HepG2 (cell line): ENCODE results near the gene SPACA6. TPM values are rescaled to one million over a fixed set of nuclear protein-coding genes. Genes with fewer than 3 reads are reported as not detected.

ENCODE experiments used
- HIVEP1 ChIP-seq: sonication (generic); formaldehyde crosslinking; IDR thresholded peaks from 2 replicates; pipeline ENCODE4 v1.4.0; 2020; ENCODE audit warnings: mild to moderate bottlenecking, missing genetic modification reagents
- HNRNPL ChIP-seq: fragments of 200-400 bp; formaldehyde crosslinking; IDR thresholded peaks from 2 replicates; pipeline ENCODE4 v1.6.1; 2017; ENCODE audit warnings: mild to moderate bottlenecking, low read depth, low read length
- KDM5B ChIP-seq: sonication (generic); formaldehyde crosslinking; IDR thresholded peaks from 2 replicates; pipeline ENCODE4 v1.4.0; 2020; ENCODE audit warnings: missing genetic modification reagents, mild to moderate bottlenecking, borderline replicate concordance
- MEF2D ChIP-seq: sonication (generic); formaldehyde crosslinking; IDR thresholded peaks from 2 replicates; pipeline ENCODE4 v1.5.1; 2020; ENCODE audit warnings: mild to moderate bottlenecking, missing genetic modification reagents
- NAIF1 ChIP-seq: sonication (generic); formaldehyde crosslinking; IDR thresholded peaks from 2 replicates; pipeline ENCODE4 v1.5.0; 2020; ENCODE audit warnings: mild to moderate bottlenecking, missing genetic modification reagents, borderline replicate concordance
- NR1H2 ChIP-seq: sonication (generic); formaldehyde crosslinking; IDR thresholded peaks from 2 replicates; pipeline ENCODE4 v1.8.1; 2022; ENCODE audit warnings: low read depth, missing genetic modification reagents, borderline replicate concordance
- PAF1 ChIP-seq: IDR thresholded peaks from 2 replicates; pipeline ENCODE4 v1.6.1; 2016; ENCODE audit warnings: missing genetic modification reagents, missing compliant biosample characterization
- RBFOX2 ChIP-seq: fragments of 200-400 bp; formaldehyde crosslinking; IDR thresholded peaks from 2 replicates; pipeline ENCODE4 v1.6.1; 2017; ENCODE audit warnings: low read depth, mild to moderate bottlenecking, low read length
- SNAI1 ChIP-seq: sonication (generic); formaldehyde crosslinking; IDR thresholded peaks from 2 replicates; pipeline ENCODE4 v1.5.0; 2020; ENCODE audit warnings: mild to moderate bottlenecking, missing genetic modification reagents, borderline replicate concordance
- TAF1 ChIP-seq: sonication (generic); formaldehyde crosslinking; IDR thresholded peaks from 2 replicates; pipeline ENCODE4 v1.4.0; 2020; ENCODE audit warnings: missing genetic modification reagents
- TEAD3 ChIP-seq: optimal IDR thresholded peaks from 2 replicates; pipeline ENCODE3; 2016; ENCODE audit warnings: borderline replicate concordance
- ZC3H13 ChIP-seq: sonication (generic); formaldehyde crosslinking; IDR thresholded peaks from 2 replicates; pipeline ENCODE4 v1.8.1; 2023; ENCODE audit warnings: mild to moderate bottlenecking, missing genetic modification reagents, moderate library complexity
- ZFP91 ChIP-seq: sonication (generic); formaldehyde crosslinking; IDR thresholded peaks from 2 replicates; pipeline ENCODE4 v1.9.0; 2022; ENCODE audit warnings: missing genetic modification reagents, mild to moderate bottlenecking, borderline replicate concordance
- ZNF234 ChIP-seq: sonication (generic); formaldehyde crosslinking; conservative IDR thresholded peaks from 2 replicates; pipeline ENCODE4 v1.5.1; 2020; ENCODE audit warnings: mild to moderate bottlenecking, missing genetic modification reagents
- ZNF263 ChIP-seq: sonication (generic); formaldehyde crosslinking; IDR thresholded peaks from 2 replicates; pipeline ENCODE4 v1.4.0; 2020; ENCODE audit warnings: missing genetic modification reagents
- ZNF749 ChIP-seq: sonication (generic); formaldehyde crosslinking; IDR thresholded peaks from 2 replicates; pipeline ENCODE4 v1.8.0; 2022; ENCODE audit warnings: mild to moderate bottlenecking, missing genetic modification reagents, moderate library complexity, borderline replicate concordance
- ZNF781 ChIP-seq: sonication (generic); formaldehyde crosslinking; IDR thresholded peaks from 2 replicates; pipeline ENCODE4 v1.5.1; 2020; ENCODE audit warnings: borderline replicate concordance, mild to moderate bottlenecking, missing genetic modification reagents; ENCODE audit errors: not compliant biosample characterization
- ZNF879 ChIP-seq: sonication (generic); formaldehyde crosslinking; IDR thresholded peaks from 2 replicates; pipeline ENCODE4 v1.8.1; 2023; ENCODE audit warnings: missing genetic modification reagents
- polyA plus RNA-seq, 8 experiments: library from polyadenylated mRNA; depleted of rRNA in 3 of 8; stranded (reverse) in 7 of 8; unstranded in 1 of 8; fragments of >200 nt; fragmentation: Illumina TruSeq in 4 of 8; extraction: Trizol in 4 of 8; gene quantifications; 2 replicates each; pipeline versions ENCODE4 v1.2.1 to v1.2.3, GENCODE V29; 2011 to 2016; ENCODE audit warnings: low read depth in 4 of 8, missing spikeins in 1 of 8, mixed read lengths in 1 of 8; ENCODE audit not compliant: insufficient read depth in 1 of 8
- total RNA-seq, 5 experiments: library from RNA; depleted of rRNA; stranded (reverse); fragments of >200 nt; fragmentation: Illumina TruSeq; extraction: Trizol; gene quantifications; 2 replicates each; pipeline ENCODE4 v1.2.3, GENCODE V29; 2016; ENCODE audit warnings: low read depth in 1 of 5
- TF ChIP-seq, protein P1 (sequence below): sonication (generic); formaldehyde crosslinking; IDR thresholded peaks from 2 replicates; pipeline ENCODE4 v1.5.1; 2020; ENCODE audit warnings: missing genetic modification reagents, mild to moderate bottlenecking, borderline replicate concordance
- TF ChIP-seq, protein P2 (sequence below): fragments of 450-650 bp; IDR thresholded peaks from 2 replicates; pipeline ENCODE4 v1.6.1; 2016
- TF ChIP-seq, protein P3 (sequence below): sonication (generic); formaldehyde crosslinking; IDR thresholded peaks from 2 replicates; pipeline ENCODE4 v1.5.0; 2020; ENCODE audit warnings: mild to moderate bottlenecking, missing genetic modification reagents

Gene SPACA6
- total and polyA plus RNA-seq, 2 of the 13 experiments (the other 11 are each of a cell fraction or from before 2014, with no cell fraction given) = 1.4 to 2.2 TPM

DNA sequence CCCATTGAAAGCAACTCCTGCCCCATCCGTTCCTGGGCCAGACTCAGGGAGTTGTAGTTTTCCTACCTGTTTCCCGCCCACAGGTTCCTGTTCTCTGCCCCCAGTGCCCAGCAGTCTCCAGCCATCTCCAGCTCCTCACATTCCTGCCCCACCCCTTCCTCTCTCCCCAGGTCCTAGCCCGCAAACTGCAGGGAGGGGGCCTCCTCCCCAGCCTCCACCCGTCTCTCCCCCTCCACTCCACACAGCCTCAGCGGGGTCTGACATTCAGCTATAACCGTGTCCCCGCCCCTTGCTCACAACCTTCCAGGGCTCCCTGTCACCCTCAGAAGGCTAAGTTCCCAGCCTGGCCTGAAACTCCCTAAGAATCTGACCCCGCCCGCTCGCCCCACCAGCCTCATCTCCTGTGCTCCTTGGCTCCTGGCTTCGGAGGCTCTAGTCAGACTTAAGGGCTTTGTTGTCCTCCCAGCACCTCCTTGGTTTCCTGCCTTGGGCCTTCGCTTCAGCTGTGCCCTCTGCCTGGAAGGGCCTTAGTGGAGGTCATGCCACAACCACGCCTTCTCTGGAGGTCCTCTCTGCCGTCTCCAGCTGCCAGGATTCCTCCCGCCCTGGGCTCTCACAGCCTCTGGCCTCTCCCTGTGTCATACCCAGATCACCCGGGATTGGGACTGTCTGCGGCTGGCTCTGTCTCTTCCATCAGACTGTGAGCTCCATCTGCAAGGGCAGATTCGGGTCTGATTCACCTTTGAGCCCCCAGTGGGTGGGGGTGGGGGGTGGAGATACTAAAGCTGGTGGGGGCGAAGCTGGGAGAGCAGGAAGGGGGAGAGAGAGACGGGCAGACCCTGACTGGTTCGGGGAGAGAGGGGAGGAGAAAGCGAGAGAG, 5.1 kb upstream of the SPACA6 start (continued):
- TF ChIP-seq ZNF234 (CRISPR knock-in tag) (no peak), ZNF749 (CRISPR knock-in tag) (no peak), MEF2D (CRISPR knock-in tag) (0 out of 2 replicates have a peak, but pooled peaks have one; percentile 22), TAF1 (CRISPR knock-in tag) (no peak), NAIF1 (no peak), KDM5B (CRISPR knock-in tag) (no peak), ZFP91 (CRISPR knock-in tag) (0 out of 2 replicates have a peak, but pooled peaks have one; percentile 26), HIVEP1 (CRISPR knock-in tag) (no peak), RBFOX2 (no peak), ZNF263 (CRISPR knock-in tag) (no peak), ZNF879 (no peak), SNAI1 (CRISPR knock-in tag) (no peak), ZC3H13 (CRISPR knock-in tag) (no peak), HNRNPL (no peak), ZNF781 (CRISPR knock-in tag) (no peak), PAF1 (CRISPR knock-in tag) (no peak), TEAD3 (CRISPR knock-in tag) (no peak), NR1H2 (CRISPR knock-in tag) (no peak)
- TF ChIP-seq, protein P1, sequence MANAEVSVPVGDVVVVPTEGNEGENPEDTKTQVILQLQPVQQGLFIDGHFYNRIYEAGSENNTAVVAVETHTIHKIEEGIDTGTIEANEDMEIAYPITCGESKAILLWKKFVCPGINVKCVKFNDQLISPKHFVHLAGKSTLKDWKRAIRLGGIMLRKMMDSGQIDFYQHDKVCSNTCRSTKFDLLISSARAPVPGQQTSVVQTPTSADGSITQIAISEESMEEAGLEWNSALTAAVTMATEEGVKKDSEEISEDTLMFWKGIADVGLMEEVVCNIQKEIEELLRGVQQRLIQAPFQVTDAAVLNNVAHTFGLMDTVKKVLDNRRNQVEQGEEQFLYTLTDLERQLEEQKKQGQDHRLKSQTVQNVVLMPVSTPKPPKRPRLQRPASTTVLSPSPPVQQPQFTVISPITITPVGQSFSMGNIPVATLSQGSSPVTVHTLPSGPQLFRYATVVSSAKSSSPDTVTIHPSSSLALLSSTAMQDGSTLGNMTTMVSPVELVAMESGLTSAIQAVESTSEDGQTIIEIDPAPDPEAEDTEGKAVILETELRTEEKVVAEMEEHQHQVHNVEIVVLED = no peak
- TF ChIP-seq, protein P2, sequence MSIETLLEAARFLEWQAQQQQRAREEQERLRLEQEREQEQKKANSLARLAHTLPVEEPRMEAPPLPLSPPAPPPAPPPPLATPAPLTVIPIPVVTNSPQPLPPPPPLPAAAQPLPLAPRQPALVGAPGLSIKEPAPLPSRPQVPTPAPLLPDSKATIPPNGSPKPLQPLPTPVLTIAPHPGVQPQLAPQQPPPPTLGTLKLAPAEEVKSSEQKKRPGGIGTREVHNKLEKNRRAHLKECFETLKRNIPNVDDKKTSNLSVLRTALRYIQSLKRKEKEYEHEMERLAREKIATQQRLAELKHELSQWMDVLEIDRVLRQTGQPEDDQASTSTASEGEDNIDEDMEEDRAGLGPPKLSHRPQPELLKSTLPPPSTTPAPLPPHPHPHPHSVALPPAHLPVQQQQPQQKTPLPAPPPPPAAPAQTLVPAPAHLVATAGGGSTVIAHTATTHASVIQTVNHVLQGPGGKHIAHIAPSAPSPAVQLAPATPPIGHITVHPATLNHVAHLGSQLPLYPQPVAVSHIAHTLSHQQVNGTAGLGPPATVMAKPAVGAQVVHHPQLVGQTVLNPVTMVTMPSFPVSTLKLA = no peak
- TF ChIP-seq, protein P3, sequence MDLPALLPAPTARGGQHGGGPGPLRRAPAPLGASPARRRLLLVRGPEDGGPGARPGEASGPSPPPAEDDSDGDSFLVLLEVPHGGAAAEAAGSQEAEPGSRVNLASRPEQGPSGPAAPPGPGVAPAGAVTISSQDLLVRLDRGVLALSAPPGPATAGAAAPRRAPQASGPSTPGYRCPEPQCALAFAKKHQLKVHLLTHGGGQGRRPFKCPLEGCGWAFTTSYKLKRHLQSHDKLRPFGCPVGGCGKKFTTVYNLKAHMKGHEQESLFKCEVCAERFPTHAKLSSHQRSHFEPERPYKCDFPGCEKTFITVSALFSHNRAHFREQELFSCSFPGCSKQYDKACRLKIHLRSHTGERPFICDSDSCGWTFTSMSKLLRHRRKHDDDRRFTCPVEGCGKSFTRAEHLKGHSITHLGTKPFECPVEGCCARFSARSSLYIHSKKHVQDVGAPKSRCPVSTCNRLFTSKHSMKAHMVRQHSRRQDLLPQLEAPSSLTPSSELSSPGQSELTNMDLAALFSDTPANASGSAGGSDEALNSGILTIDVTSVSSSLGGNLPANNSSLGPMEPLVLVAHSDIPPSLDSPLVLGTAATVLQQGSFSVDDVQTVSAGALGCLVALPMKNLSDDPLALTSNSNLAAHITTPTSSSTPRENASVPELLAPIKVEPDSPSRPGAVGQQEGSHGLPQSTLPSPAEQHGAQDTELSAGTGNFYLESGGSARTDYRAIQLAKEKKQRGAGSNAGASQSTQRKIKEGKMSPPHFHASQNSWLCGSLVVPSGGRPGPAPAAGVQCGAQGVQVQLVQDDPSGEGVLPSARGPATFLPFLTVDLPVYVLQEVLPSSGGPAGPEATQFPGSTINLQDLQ = no peak
